Measurements from ENCODE around the gene ZDHHC14.

Gene ZDHHC14

GRCh38 chr6:157724138-157724820, 343.3 kb downstream of the ZDHHC14 start:
- Mint-ChIP-seq H3K4me1 (no peaks in the 10 kb centered on the region), H3K9me3 (peaks cover 7% of the 10 kb centered on the region), H3K4me3 (no peak overlapping the region), H3K27me3 (peaks cover 15% of the 10 kb centered on the region), H3K27ac (no peak overlapping the region), H3K36me3 (peaks cover 10% of the 10 kb centered on the region)
- ATAC-seq (ENCODE audit: low read depth), result no peak
- DNase-seq (ENCODE audit: low spot score in 2 of 2), result no peak

- Mint-ChIP-seq H3K4me3 (no peak overlapping the region), H3K36me3 (peaks cover 10% of the 10 kb centered on the region), H3K9me3 (peaks cover 7% of the 10 kb centered on the region), H3K4me1 (no peaks in the 10 kb centered on the region), H3K27me3 (peaks cover 13% of the 10 kb centered on the region), H3K27ac (no peak overlapping the region)
- no peak for ATAC-seq (ENCODE audit: low read depth)
- DNase-seq (ENCODE audit: low spot score in 2 of 2), result no peak
These were observed 344.2 kb downstream of the ZDHHC14 start for GRCh38 chr6:157724960-157725741.

GRCh38 chr6:157725836-157726235, 344.8 kb downstream of the ZDHHC14 start:
- H3K4me3 Mint-ChIP-seq, result no peak overlapping the region
- H3K36me3 Mint-ChIP-seq, result peaks cover 10% of the 10 kb centered on the region
- peaks cover 13% of the 10 kb centered on the region for H3K27me3 Mint-ChIP-seq
- no peak for DNase-seq (ENCODE audit: low spot score in 2 of 2)
- H3K4me1 Mint-ChIP-seq, result no peaks in the 10 kb centered on the region
- ATAC-seq (ENCODE audit: low read depth), result no peak
- no peak overlapping the region for H3K27ac Mint-ChIP-seq
- H3K9me3 Mint-ChIP-seq, result peaks cover 7% of the 10 kb centered on the region

GRCh38 chr6:157726892-157727628, 346.1 kb downstream of the ZDHHC14 start:
- Mint-ChIP-seq H3K27ac (no peak overlapping the region), H3K9me3 (peaks cover 7% of the 10 kb centered on the region), H3K36me3 (peaks cover 10% of the 10 kb centered on the region), H3K27me3 (peaks cover 10% of the 10 kb centered on the region), H3K4me1 (no peaks in the 10 kb centered on the region), H3K4me3 (no peak overlapping the region)
- DNase-seq (ENCODE audit: low spot score in 2 of 2), result no peak
- ATAC-seq (ENCODE audit: low read depth), result no peak
